Prostate gland (tissue), 2 donors: ENCODE results near the gene RBPJL. TPM values are rescaled to one million over a fixed set of nuclear protein-coding genes. Genes with fewer than 3 reads are reported as not detected.

Experiments
- DNase-seq: peaks from one replicate; pipeline ENCODE4 v3.0.0-alpha.2; 2019; ENCODE audit warnings: low spot score
- H3K27ac ChIP-seq, 2 donors: fragments of 200-600 bp; sonication (generic); 2 replicates each; pipeline ENCODE4 v1.5.1; 2017 to 2019
- H3K27me3 ChIP-seq: fragments of 200-600 bp; sonication (generic); replicated peaks from 2 replicates; pipeline ENCODE4 v1.5.1; 2019; ENCODE audit not compliant: insufficient read depth
- H3K36me3 ChIP-seq, 2 donors: fragments of 200-600 bp; sonication (generic); 1 replicate in 1 of 2; 2 replicates in 1 of 2; pipeline versions ENCODE4 v1.5.1 to v1.8.1; 2017 to 2019
- H3K4me1 ChIP-seq: fragments of 200-600 bp; sonication (generic); replicated peaks from 2 replicates; pipeline ENCODE4 v1.5.1; 2019
- H3K4me3 ChIP-seq, 2 donors: fragments of 200-600 bp; sonication (generic); 2 replicates each; pipeline ENCODE4 v1.5.1; 2017 to 2019
- H3K9me3 ChIP-seq: fragments of 200-600 bp; sonication (generic); 2 replicates; pipeline ENCODE4 v1.5.1; 2017
- CTCF ChIP-seq, 4 experiments: fragments of 200-600 bp in 2 of 4; fragments of 450-650 bp in 2 of 4; sonication (generic) in 2 of 4; IDR thresholded peaks; 1 replicate in 3 of 4; 2 replicates in 1 of 4; pipeline ENCODE4 v1.5.1; 2016 to 2019; ENCODE audit warnings: antibody characterized with exemption in 4 of 4, mild to moderate bottlenecking in 2 of 4, moderate library complexity in 2 of 4
- POLR2A ChIP-seq: fragments of 450-650 bp; IDR thresholded peaks from one replicate; pipeline ENCODE4 v1.6.1; 2016; ENCODE audit warnings: antibody characterized with exemption, mild to moderate bottlenecking
- POLR2AphosphoS5 ChIP-seq: sonication (generic); formaldehyde crosslinking; IDR thresholded peaks from one replicate; pipeline ENCODE4 v1.6.1; 2017; ENCODE audit warnings: antibody characterized with exemption
- WGBS: methylation state at CpG from one replicate; pipeline ENCODE4 v1.1.5; 2018; 5-methylcytosine and 5-hydroxymethylcytosine counted together
- intact Hi-C: fragments of 100-400 bp; cut with DNase I; formaldehyde crosslinking; loops from one replicate; pipeline ENCODE4 v1.14.2; 2022
- total RNA-seq, 2 donors: library from RNA; depleted of rRNA; stranded (reverse); fragments of >200 nt; gene quantifications; one replicate each; pipeline ENCODE4 v1.1.0, GENCODE V29; 2016

RBPJL gene
- total RNA-seq, 2 donors from 2014 or later, result not detected

- intact Hi-C loops, result no loop called here
- peak; percentile 67 for DNase-seq
- no peaks in the 10 kb centered on the region for H3K27me3 ChIP-seq
- peak overlapping the region; percentile 92 to 94 for H3K27ac ChIP-seq
- peak overlapping the region in 1 of 2 donors; percentile 18 for H3K4me3 ChIP-seq
- H3K9me3 ChIP-seq, result no peaks in the 10 kb centered on the region
- TF ChIP-seq POLR2AphosphoS5, result no peak
- no peak for TF ChIP-seq CTCF (IDR thresholded peaks at IDR 0.05)
- no peak for TF ChIP-seq POLR2A
- H3K4me1 ChIP-seq, result peaks cover 32% of the 10 kb centered on the region
- WGBS, result 21% methylated on average over 6 of the region's 6 CpGs
- no peaks in the 10 kb centered on the region for H3K36me3 ChIP-seq
Measured at GRCh38 chr20:45342855-45343531, 36.4 kb downstream of the RBPJL start.

GRCh38 chr20:45343532-45344167 lies 37.0 kb downstream of the RBPJL start:
- H3K4me3 ChIP-seq, result peak overlapping the region in 1 of 2 donors; percentile 10
- no peaks in the 10 kb centered on the region for H3K36me3 ChIP-seq
- 36% methylated on average over 6 of the region's 6 CpGs for WGBS
- H3K4me1 ChIP-seq, result peaks cover 32% of the 10 kb centered on the region
- DNase-seq, result no peak
- intact Hi-C loops, result no loop called here
- peak overlapping the region; percentile 92 to 94 for H3K27ac ChIP-seq
- H3K9me3 ChIP-seq, result no peaks in the 10 kb centered on the region
- no peak for TF ChIP-seq POLR2A
- TF ChIP-seq POLR2AphosphoS5, result peak; percentile 61
- TF ChIP-seq CTCF (IDR thresholded peaks at IDR 0.05), result no peak
- H3K27me3 ChIP-seq, result no peaks in the 10 kb centered on the region

- no peaks in the 10 kb centered on the region for H3K36me3 ChIP-seq
- H3K27me3 ChIP-seq, result no peaks in the 10 kb centered on the region
- H3K27ac ChIP-seq, result peak overlapping the region; percentile 92 to 94
- H3K4me1 ChIP-seq, result peaks cover 32% of the 10 kb centered on the region
- peak overlapping the region; percentile 10 to 16 for H3K4me3 ChIP-seq
- intact Hi-C loops, result no loop called here
- H3K9me3 ChIP-seq, result no peaks in the 10 kb centered on the region
- peak; percentile 67 for DNase-seq
- WGBS, result 26% methylated on average over 9 of the region's 9 CpGs
- peak; percentile 64 for TF ChIP-seq POLR2AphosphoS5
- TF ChIP-seq CTCF (IDR thresholded peaks at IDR 0.05), result no peak
- TF ChIP-seq POLR2A, result peak; percentile 39
Measured at GRCh38 chr20:45344168-45344860, 37.7 kb downstream of the RBPJL start.

- 49% methylated on average over 9 of the region's 9 CpGs for WGBS
- Histone ChIP-seq H3K9me3 (no peaks in the 10 kb centered on the region), H3K4me1 (peaks cover 32% of the 10 kb centered on the region), H3K27ac (peak overlapping the region; percentile 92 to 94), H3K27me3 (no peaks in the 10 kb centered on the region), H3K36me3 (no peaks in the 10 kb centered on the region), H3K4me3 (peak overlapping the region; percentile 16 to 76)
- DNase-seq, result peak; percentile 90
- intact Hi-C loops, result no loop called here
- peak; percentile 23 for TF ChIP-seq POLR2A
- TF ChIP-seq CTCF (IDR thresholded peaks at IDR 0.05), result no peak
- TF ChIP-seq POLR2AphosphoS5, result peak; percentile 91
Measured at GRCh38 chr20:45345104-45345936, 38.7 kb downstream of the RBPJL start.
